Measurements from ENCODE around the gene SSPN. TPM values are rescaled to one million over a fixed set of nuclear protein-coding genes. Genes with fewer than 3 reads are reported as not detected.

SSPN gene
- total RNA-seq, 2 donors from 2014 or later: 52.4 to 61.1 TPM

DNA sequence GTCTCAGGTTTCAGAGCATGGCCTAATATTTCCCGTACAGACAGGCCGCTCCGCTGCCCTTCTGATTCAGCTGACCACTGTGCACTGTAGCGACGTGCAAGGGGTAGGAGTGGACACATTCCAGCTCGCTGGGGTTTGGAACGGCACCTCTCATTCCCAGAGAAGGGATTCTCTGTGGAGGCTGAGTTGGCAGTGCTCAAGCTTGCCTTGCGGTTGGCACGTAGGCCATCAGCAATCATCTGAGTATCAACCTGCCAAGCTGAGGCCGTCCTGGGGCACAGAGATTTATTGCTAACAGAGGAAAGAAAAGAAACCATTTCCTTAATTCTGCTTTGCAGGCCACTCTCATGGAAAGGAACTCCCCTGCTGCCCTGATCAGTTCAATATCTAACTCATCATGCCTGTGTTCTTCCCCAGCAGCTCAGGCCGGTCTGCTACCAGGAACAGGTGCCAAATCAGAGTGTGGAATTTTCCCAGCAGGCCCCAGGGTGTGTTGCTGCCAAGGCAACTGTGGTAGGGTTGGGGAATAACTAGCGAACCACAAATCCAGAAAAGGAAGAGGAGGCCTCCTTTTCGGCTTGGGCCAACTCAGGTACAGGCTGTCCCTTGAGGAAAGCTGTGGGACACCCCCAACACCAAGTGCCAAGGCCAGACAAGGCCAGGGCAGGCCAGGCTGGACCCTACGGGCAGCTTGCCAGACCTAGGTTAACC is 92.5 kb downstream of the SSPN start:
- Histone ChIP-seq H3K27me3 (no peaks in the 10 kb centered on the region), H3K4me1 (peaks cover 0 to 12% of the 10 kb centered on the region in 2 donors), H3K36me3 (no peaks in the 10 kb centered on the region), H3K9me3 (no peaks in the 10 kb centered on the region), H3K4me3 (no peak overlapping the region), H3K27ac (peak overlapping the region; percentile 62 to 78)
- no peak for TF ChIP-seq CTCF (IDR thresholded peaks at IDR 0.05)
- no peak for DNase-seq (ENCODE audit: low spot score)

GRCh38 chr12:26290565-26290964 is 95.2 kb downstream of the SSPN start:
- no peak for TF ChIP-seq CTCF (IDR thresholded peaks at IDR 0.05)
- DNase-seq (ENCODE audit: low spot score): no peak
- H3K9me3 ChIP-seq: no peaks in the 10 kb centered on the region
- no peak overlapping the region for H3K4me3 ChIP-seq
- H3K27ac ChIP-seq: no peak overlapping the region
- no peaks in the 10 kb centered on the region for H3K36me3 ChIP-seq
- H3K4me1 ChIP-seq: peaks cover 0 to 12% of the 10 kb centered on the region in 2 donors
- no peaks in the 10 kb centered on the region for H3K27me3 ChIP-seq

DNA sequence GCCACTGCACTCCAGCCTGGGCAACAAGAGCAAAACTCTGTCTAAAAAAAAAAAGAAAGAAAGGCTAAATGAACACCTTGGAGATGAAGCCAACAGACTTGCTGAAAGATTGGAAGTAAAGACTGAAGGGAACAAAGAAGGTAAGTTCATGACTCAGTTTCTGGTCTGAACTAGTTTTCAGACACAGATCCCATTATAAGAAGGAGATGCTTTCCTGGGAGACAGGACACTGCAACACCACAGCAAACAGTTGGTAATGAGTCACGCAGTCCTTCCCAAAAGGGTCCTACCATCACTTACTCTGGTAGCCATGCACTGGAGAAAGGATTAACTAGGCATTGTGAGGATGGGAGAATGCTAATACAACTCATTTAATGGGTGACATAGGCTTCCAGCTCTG is 97.2 kb downstream of the SSPN start:
- Histone ChIP-seq H3K9me3 (no peaks in the 10 kb centered on the region), H3K36me3 (no peaks in the 10 kb centered on the region), H3K4me3 (no peak overlapping the region), H3K27me3 (no peaks in the 10 kb centered on the region), H3K27ac (no peak overlapping the region), H3K4me1 (peaks cover 0 to 7% of the 10 kb centered on the region in 2 donors)
- no peak for TF ChIP-seq CTCF (IDR thresholded peaks at IDR 0.05)
- DNase-seq (ENCODE audit: low spot score): no peak

GRCh38 chr12:26293612-26294011 is 98.2 kb downstream of the SSPN start:
- H3K4me3 ChIP-seq: no peak overlapping the region
- peaks cover 0 to 10% of the 10 kb centered on the region in 2 donors for H3K4me1 ChIP-seq
- H3K36me3 ChIP-seq: no peaks in the 10 kb centered on the region
- no peak for DNase-seq (ENCODE audit: low spot score)
- no peaks in the 10 kb centered on the region for H3K9me3 ChIP-seq
- H3K27me3 ChIP-seq: no peaks in the 10 kb centered on the region
- no peak for TF ChIP-seq CTCF (IDR thresholded peaks at IDR 0.05)
- no peak overlapping the region for H3K27ac ChIP-seq

DNA sequence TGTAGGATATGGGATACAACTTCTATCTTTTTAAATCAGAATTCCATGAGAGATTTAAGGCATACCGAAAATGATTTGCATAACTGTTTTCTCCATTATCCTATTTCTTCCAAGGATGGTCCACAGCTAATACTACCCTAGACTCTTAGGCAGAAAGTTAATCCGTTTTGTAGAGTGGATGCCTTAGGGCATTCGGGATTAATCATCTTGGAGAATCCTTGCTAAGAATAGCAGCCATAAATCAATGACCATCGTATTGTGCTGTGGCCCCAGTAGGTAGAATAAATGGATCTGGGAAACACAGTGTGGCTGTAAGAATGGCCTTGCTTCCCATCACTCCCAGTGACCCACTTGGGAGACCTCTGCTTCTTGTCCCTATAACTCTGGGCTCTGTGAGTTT is 99.6 kb downstream of the SSPN start:
- Histone ChIP-seq H3K27me3 (no peaks in the 10 kb centered on the region), H3K27ac (no peak overlapping the region), H3K36me3 (no peaks in the 10 kb centered on the region), H3K9me3 (no peaks in the 10 kb centered on the region), H3K4me3 (no peak overlapping the region), H3K4me1 (peaks cover 0 to 17% of the 10 kb centered on the region in 2 donors)
- TF ChIP-seq CTCF (IDR thresholded peaks at IDR 0.05): no peak
- DNase-seq (ENCODE audit: low spot score): no peak
